ENCODE data around the gene PHACTR1. TPM values are rescaled to one million over a fixed set of nuclear protein-coding genes. Genes with fewer than 3 reads are reported as not detected.

The PHACTR1 gene
- total and polyA plus RNA-seq, 4 donors = 0.31 to 1.5 (median 0.79) TPM

DNA sequence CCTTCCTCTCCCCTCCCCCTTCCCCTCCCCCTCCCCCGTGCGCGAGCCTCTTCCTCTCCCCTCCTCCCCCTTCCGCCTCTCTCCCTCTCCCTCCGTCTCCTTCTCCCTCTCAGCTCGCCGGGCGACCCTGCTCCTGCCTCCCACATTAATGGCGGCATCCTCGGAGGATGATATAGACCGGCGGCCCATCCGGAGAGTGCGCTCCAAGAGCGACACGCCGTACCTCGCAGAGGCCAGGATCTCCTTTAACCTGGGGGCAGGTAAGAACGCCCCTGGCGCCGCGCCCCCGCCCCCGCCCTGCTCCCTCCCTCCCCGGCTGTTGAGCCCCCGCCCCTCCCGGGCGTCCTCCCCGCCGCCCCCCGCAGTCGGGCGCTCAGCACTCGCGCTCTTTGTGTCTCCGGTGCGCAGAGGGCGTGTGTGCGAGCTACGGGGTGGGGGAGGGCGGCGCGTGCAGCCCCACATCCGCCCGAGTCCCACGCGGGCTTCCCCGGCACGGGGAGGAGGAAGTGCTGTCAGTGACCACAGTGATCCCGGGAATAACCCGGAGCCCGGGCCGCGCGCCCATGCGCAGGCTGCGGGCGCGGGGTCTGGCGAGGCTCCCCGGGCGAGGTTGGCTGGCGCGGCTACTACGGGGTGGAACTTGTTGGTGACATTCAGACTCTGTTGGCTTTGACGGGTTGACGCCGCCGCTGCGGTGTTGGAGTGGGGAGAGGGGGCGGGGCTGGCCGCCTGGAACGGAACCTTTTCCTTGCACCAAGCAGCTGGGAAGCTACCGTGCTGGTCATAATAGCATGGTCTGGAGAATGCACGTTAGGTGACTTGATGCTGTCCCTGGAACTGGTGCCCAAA lies 33.2 kb downstream of the PHACTR1 start:
- H3K9me3 ChIP-seq (ENCODE audit: control insufficient read depth in 4 of 4, low read length in 3 of 4) = no peaks in the 10 kb centered on the region
- H3K4me3 ChIP-seq (ENCODE audit: low read depth in 1 of 3, low read length in 3 of 3) = peak overlapping the region in 1 of 3 donors; percentile 12
- peaks cover 4 to 13% (median 5%) of the 10 kb centered on the region in 4 donors for H3K27me3 ChIP-seq (ENCODE audit: control insufficient read depth in 4 of 4, insufficient read depth in 4 of 4, low read length in 3 of 4)
- H3K4me1 ChIP-seq (ENCODE audit: control insufficient read depth in 4 of 4, insufficient read depth in 4 of 4, low read length in 3 of 4) = peaks cover 0 to 5% (median 0%) of the 10 kb centered on the region in 4 donors
- no peak for DNase-seq (ENCODE audit: low spot score)
- 6% methylated on average over 75 of the region's 75 CpGs for whole genome bisulfite sequencing
- TF ChIP-seq FOXA1 (IDR thresholded peaks at IDR 0.05) (no peak), FOXA2 (IDR thresholded peaks at IDR 0.05) (no peak), HNF4A (conservative IDR thresholded peaks at IDR 0.05) (no peak), NR2F2 (IDR thresholded peaks at IDR 0.05) (no peak), JUND (IDR thresholded peaks at IDR 0.05) (no peak), SP1 (IDR thresholded peaks at IDR 0.05) (no peak)
- TF ChIP-seq, protein P1, sequence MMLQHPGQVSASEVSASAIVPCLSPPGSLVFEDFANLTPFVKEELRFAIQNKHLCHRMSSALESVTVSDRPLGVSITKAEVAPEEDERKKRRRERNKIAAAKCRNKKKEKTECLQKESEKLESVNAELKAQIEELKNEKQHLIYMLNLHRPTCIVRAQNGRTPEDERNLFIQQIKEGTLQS (IDR thresholded peaks at IDR 0.05) = no peak
- TF ChIP-seq, protein P2, sequence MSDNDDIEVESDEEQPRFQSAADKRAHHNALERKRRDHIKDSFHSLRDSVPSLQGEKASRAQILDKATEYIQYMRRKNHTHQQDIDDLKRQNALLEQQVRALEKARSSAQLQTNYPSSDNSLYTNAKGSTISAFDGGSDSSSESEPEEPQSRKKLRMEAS (IDR thresholded peaks at IDR 0.05) = no peak
- TF ChIP-seq, protein P3, sequence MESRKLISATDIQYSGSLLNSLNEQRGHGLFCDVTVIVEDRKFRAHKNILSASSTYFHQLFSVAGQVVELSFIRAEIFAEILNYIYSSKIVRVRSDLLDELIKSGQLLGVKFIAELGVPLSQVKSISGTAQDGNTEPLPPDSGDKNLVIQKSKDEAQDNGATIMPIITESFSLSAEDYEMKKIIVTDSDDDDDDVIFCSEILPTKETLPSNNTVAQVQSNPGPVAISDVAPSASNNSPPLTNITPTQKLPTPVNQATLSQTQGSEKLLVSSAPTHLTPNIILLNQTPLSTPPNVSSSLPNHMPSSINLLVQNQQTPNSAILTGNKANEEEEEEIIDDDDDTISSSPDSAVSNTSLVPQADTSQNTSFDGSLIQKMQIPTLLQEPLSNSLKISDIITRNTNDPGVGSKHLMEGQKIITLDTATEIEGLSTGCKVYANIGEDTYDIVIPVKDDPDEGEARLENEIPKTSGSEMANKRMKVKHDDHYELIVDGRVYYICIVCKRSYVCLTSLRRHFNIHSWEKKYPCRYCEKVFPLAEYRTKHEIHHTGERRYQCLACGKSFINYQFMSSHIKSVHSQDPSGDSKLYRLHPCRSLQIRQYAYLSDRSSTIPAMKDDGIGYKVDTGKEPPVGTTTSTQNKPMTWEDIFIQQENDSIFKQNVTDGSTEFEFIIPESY (IDR thresholded peaks at IDR 0.05) = no peak
- H3K36me3 ChIP-seq (ENCODE audit: control insufficient read depth in 4 of 4, insufficient read depth in 3 of 4, low read depth in 1 of 4, low read length in 3 of 4) = no peaks in the 10 kb centered on the region
- no peak overlapping the region for H3K27ac ChIP-seq (ENCODE audit: low read depth in 1 of 2, low read length in 2 of 2)
- no peak overlapping the region for H3K9ac ChIP-seq (ENCODE audit: low read depth in 1 of 2, low read length in 2 of 2)

- Histone ChIP-seq H3K4me3 (ENCODE audit: low read depth in 1 of 3, low read length in 3 of 3) (no peak overlapping the region), H3K27me3 (ENCODE audit: control insufficient read depth in 4 of 4, insufficient read depth in 4 of 4, low read length in 3 of 4) (peaks cover 4 to 13% (median 5%) of the 10 kb centered on the region in 4 donors), H3K27ac (ENCODE audit: low read depth in 1 of 2, low read length in 2 of 2) (no peak overlapping the region), H3K9me3 (ENCODE audit: control insufficient read depth in 4 of 4, low read length in 3 of 4) (no peaks in the 10 kb centered on the region), H3K36me3 (ENCODE audit: control insufficient read depth in 4 of 4, insufficient read depth in 3 of 4, low read depth in 1 of 4, low read length in 3 of 4) (no peaks in the 10 kb centered on the region), H3K9ac (ENCODE audit: low read depth in 1 of 2, low read length in 2 of 2) (no peak overlapping the region), H3K4me1 (ENCODE audit: control insufficient read depth in 4 of 4, insufficient read depth in 4 of 4, low read length in 3 of 4) (peaks cover 0 to 5% (median 0%) of the 10 kb centered on the region in 4 donors)
- TF ChIP-seq FOXA2 (IDR thresholded peaks at IDR 0.05) (no peak), HNF4A (conservative IDR thresholded peaks at IDR 0.05) (no peak), GABPA (IDR thresholded peaks at IDR 0.05 in 1 of 2, conservative IDR thresholded peaks at IDR 0.05 in 1 of 2) (no peak), SP1 (IDR thresholded peaks at IDR 0.05) (no peak), NR2F2 (IDR thresholded peaks at IDR 0.05) (no peak), TAF1 (conservative IDR thresholded peaks at IDR 0.05) (no peak), EGR1 (IDR thresholded peaks at IDR 0.05; ENCODE audit: low read depth in 2 of 2) (no peak), RXRA (IDR thresholded peaks at IDR 0.05) (no peak), JUND (IDR thresholded peaks at IDR 0.05) (no peak), HNF4G (IDR thresholded peaks at IDR 0.05) (no peak), YY1 (IDR thresholded peaks at IDR 0.05) (no peak)
- TF ChIP-seq, protein P4, sequence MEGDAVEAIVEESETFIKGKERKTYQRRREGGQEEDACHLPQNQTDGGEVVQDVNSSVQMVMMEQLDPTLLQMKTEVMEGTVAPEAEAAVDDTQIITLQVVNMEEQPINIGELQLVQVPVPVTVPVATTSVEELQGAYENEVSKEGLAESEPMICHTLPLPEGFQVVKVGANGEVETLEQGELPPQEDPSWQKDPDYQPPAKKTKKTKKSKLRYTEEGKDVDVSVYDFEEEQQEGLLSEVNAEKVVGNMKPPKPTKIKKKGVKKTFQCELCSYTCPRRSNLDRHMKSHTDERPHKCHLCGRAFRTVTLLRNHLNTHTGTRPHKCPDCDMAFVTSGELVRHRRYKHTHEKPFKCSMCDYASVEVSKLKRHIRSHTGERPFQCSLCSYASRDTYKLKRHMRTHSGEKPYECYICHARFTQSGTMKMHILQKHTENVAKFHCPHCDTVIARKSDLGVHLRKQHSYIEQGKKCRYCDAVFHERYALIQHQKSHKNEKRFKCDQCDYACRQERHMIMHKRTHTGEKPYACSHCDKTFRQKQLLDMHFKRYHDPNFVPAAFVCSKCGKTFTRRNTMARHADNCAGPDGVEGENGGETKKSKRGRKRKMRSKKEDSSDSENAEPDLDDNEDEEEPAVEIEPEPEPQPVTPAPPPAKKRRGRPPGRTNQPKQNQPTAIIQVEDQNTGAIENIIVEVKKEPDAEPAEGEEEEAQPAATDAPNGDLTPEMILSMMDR (IDR thresholded peaks at IDR 0.05; ENCODE audit: low read depth, low read length, missing input control) = no peak
- TF ChIP-seq, protein P2 (IDR thresholded peaks at IDR 0.05) = no peak
- TF ChIP-seq, protein P1 (IDR thresholded peaks at IDR 0.05) = no peak
- WGBS = 12% methylated on average over 4 of the region's 4 CpGs
- DNase-seq (ENCODE audit: low spot score) = no peak
Observed at GRCh38 chr6:12750416-12750815, 33.8 kb downstream of the PHACTR1 start.

All from liver (tissue), 9 donors.